ENCODE data around the gene PRDM7. TPM values are rescaled to one million over a fixed set of nuclear protein-coding genes. Genes with fewer than 3 reads are reported as not detected.

PRDM7 gene
- total RNA-seq, 1 experiment from 2014 or later: not detected

DNA sequence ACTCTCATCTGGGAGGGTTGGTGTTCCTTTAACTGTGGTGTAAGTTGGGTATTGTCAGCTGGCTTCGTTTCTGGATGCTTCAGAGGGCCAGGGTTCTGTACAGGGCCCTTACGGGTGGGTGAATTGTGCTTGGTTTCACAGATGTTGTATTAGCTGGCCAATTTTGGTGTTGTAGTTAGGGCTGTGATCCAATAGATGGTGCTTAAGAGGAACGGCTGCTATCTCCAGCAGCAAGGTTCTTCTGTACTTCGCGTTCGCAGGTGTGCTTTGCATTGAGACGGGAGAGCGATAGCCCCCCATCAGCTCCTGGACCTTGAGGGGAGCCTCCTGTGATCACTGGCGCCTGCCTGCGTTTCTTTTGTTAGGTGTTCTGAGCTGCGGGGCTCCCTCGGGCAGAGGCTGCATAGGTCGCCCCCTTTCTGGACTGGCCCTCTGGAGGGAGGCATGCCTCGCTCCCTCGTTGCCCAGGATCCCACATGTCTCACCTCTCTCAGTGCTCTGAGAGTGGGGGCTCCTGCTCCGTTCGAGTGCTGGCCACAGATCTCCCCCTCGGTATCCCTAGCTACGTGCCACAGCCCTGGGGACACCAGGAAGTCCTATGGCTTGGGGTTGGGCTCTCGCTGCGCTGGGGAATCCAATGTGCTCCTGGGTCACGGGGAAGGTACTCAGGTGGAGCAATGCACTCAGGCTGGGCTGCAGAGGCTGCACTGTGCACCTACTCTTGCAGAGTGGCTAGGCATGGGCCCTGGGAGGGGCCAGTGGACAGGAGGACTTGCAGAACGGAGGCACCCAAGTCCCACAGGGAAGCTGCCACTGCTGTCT, 837 bp upstream of the PRDM7 start:
- Histone ChIP-seq H3K79me2 (ENCODE audit: low read length) (no peaks in the 10 kb centered on the region), H3F3A (ENCODE audit: low read length, unreplicated experiment) (no peaks in the 10 kb centered on the region), H3K36me3 (ENCODE audit: low read depth, low read length) (no peaks in the 10 kb centered on the region), H3K9ac (ENCODE audit: low read length) (peak overlapping the region; percentile 46; the same call in 1 of the 2 replicates), H2AFZ (ENCODE audit: low read length) (peak overlapping the region; percentile 89), H3K9me2 (replicated peaks; ENCODE audit: low read length) (no peaks in the 10 kb centered on the region), H3K27ac (ENCODE audit: low read length) (no peak overlapping the region), H3K4me2 (ENCODE audit: low read length) (peak overlapping the region; percentile 82), H3K4me3 (ENCODE audit: low read length) (peak overlapping the region; percentile 53), H3K4me1 (ENCODE audit: insufficient read depth, low read length) (0 out of 2 replicates have a peak, but pooled peaks cover 3% of the 10 kb centered on the region), H4K20me1 (ENCODE audit: low read length) (no peaks in the 10 kb centered on the region), H3K9me3 (ENCODE audit: low read length) (no peaks in the 10 kb centered on the region), H3K27me3 (ENCODE audit: low read length) (no peaks in the 10 kb centered on the region)
- DNase-seq (peak; percentile 4), ATAC-seq (peak; percentile 30)
- CTCF ChIA-PET: no interaction called here
- TSS peak; percentile 37 for BruUV-seq (replicated peaks)
- intact Hi-C loops (cut with micrococcal nuclease): no loop called here
- POLR2A ChIA-PET (ENCODE audit: unreplicated experiment): no interaction called here
- TF ChIP-seq, protein P1, sequence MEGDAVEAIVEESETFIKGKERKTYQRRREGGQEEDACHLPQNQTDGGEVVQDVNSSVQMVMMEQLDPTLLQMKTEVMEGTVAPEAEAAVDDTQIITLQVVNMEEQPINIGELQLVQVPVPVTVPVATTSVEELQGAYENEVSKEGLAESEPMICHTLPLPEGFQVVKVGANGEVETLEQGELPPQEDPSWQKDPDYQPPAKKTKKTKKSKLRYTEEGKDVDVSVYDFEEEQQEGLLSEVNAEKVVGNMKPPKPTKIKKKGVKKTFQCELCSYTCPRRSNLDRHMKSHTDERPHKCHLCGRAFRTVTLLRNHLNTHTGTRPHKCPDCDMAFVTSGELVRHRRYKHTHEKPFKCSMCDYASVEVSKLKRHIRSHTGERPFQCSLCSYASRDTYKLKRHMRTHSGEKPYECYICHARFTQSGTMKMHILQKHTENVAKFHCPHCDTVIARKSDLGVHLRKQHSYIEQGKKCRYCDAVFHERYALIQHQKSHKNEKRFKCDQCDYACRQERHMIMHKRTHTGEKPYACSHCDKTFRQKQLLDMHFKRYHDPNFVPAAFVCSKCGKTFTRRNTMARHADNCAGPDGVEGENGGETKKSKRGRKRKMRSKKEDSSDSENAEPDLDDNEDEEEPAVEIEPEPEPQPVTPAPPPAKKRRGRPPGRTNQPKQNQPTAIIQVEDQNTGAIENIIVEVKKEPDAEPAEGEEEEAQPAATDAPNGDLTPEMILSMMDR (conservative IDR thresholded peaks at IDR 0.05; ENCODE audit: low read depth, low read length): no peak
- no peak for TF ChIP-seq EZH2phosphoT487 (IDR thresholded peaks at IDR 0.05; ENCODE audit: borderline replicate concordance, low read length)
- no peak for TF ChIP-seq EZH2 (IDR thresholded peaks at IDR 0.05; ENCODE audit: low read length, unreplicated experiment)

DNA sequence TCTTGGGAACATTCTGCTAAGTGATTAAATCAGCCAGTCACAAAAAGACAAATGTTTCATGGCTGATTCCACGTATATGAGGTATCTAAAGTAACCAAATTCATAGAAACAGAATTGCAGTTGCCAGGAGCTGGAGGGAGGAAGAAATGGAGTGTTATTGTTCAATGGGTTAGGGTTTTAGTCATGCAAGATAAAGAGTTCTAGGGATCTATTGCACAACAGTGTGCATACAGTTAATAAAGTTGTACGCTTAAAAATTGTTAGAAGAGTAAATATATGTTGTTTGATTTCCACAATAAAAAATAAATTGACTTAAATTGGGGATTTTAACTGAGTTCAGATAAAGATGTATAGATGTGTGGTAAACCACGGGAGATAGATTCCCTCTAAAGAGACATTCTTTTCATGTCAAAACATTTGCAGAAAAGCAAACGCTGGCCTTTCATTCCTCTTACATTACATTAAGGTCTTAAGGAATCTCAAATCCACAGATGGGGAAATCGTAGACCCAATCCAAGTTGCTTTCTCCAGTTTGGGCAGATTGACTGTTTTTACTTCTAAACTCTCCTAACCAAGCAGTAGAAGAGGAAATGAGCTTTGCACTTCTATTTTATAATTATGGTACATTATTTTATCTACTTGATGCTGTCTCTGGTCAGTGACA, 4.6 kb downstream of the PRDM7 start:
- no TSS peak for BruUV-seq (replicated peaks)
- no peak for DNase-seq
- H3K36me3 ChIP-seq (ENCODE audit: low read depth, low read length): no peaks in the 10 kb centered on the region
- ATAC-seq: no peak
- no peak overlapping the region for H3K9ac ChIP-seq (ENCODE audit: low read length)
- H3K9me3 ChIP-seq (ENCODE audit: low read length): no peaks in the 10 kb centered on the region
- ChIA-PET CTCF (no interaction called here), POLR2A (ENCODE audit: unreplicated experiment) (no interaction called here)
- 0 out of 2 replicates have a peak, but pooled peaks cover 3% of the 10 kb centered on the region for H3K4me1 ChIP-seq (ENCODE audit: insufficient read depth, low read length)
- H3K4me3 ChIP-seq (ENCODE audit: low read length): no peak overlapping the region
- H2AFZ ChIP-seq (ENCODE audit: low read length): no peak overlapping the region
- H4K20me1 ChIP-seq (ENCODE audit: low read length): no peaks in the 10 kb centered on the region
- no peaks in the 10 kb centered on the region for H3K79me2 ChIP-seq (ENCODE audit: low read length)
- H3K9me2 ChIP-seq (replicated peaks; ENCODE audit: low read length): no peaks in the 10 kb centered on the region
- H3F3A ChIP-seq (ENCODE audit: low read length, unreplicated experiment): no peaks in the 10 kb centered on the region
- intact Hi-C loops (cut with micrococcal nuclease): no loop called here
- H3K27me3 ChIP-seq (ENCODE audit: low read length): no peaks in the 10 kb centered on the region
- H3K4me2 ChIP-seq (ENCODE audit: low read length): no peak overlapping the region
- no peak for TF ChIP-seq EZH2 (IDR thresholded peaks at IDR 0.05; ENCODE audit: low read length, unreplicated experiment)
- TF ChIP-seq EZH2phosphoT487 (IDR thresholded peaks at IDR 0.05; ENCODE audit: borderline replicate concordance, low read length): no peak
- TF ChIP-seq, protein P1 (conservative IDR thresholded peaks at IDR 0.05; ENCODE audit: low read depth, low read length): no peak
- H3K27ac ChIP-seq (ENCODE audit: low read length): no peak overlapping the region

DNA sequence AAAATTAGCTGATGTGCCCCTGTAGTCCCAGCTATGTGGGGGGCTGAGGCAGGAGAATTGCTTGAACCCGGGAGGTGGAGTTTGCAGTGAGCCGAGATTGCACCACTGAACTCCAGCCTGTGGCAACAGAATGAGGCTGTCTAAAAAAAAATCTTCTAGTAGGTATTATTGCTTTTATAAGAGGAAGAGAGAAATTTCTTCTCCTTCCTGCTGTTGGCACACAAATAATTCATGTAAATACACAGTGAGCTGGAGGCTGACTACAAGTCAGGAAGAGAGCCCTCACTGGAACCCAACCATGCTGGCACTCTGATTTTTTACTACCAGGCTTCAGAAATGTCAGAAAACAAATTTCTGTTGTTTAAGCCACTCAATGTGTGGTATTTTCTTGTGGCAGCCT, 6.7 kb downstream of the PRDM7 start:
- Histone ChIP-seq H3K9ac (ENCODE audit: low read length) (no peak overlapping the region), H3K9me2 (replicated peaks; ENCODE audit: low read length) (no peaks in the 10 kb centered on the region), H4K20me1 (ENCODE audit: low read length) (no peaks in the 10 kb centered on the region), H3K27ac (ENCODE audit: low read length) (no peak overlapping the region), H3K4me2 (ENCODE audit: low read length) (no peak overlapping the region), H3K27me3 (ENCODE audit: low read length) (no peaks in the 10 kb centered on the region), H3K9me3 (ENCODE audit: low read length) (no peaks in the 10 kb centered on the region), H3K4me3 (ENCODE audit: low read length) (no peak overlapping the region), H3K79me2 (ENCODE audit: low read length) (no peaks in the 10 kb centered on the region), H3F3A (ENCODE audit: low read length, unreplicated experiment) (no peaks in the 10 kb centered on the region), H3K4me1 (ENCODE audit: insufficient read depth, low read length) (no peaks in the 10 kb centered on the region), H3K36me3 (ENCODE audit: low read depth, low read length) (no peaks in the 10 kb centered on the region), H2AFZ (ENCODE audit: low read length) (no peak overlapping the region)
- ChIA-PET POLR2A (ENCODE audit: unreplicated experiment) (no interaction called here), CTCF (no interaction called here)
- DNase-seq (no peak), ATAC-seq (no peak)
- intact Hi-C loops (cut with micrococcal nuclease): no loop called here
- TF ChIP-seq, protein P1 (conservative IDR thresholded peaks at IDR 0.05; ENCODE audit: low read depth, low read length): no peak
- TF ChIP-seq EZH2phosphoT487 (IDR thresholded peaks at IDR 0.05; ENCODE audit: borderline replicate concordance, low read length) (no peak), EZH2 (IDR thresholded peaks at IDR 0.05; ENCODE audit: low read length, unreplicated experiment) (no peak)
- no TSS peak for BruUV-seq (replicated peaks)
